A673 (cell line): ENCODE measurements around the gene METTL4.

ENCODE experiments used
- EZH2 ChIP-seq: fragments of 200-600 bp; sonication (generic); IDR thresholded peaks from 2 replicates; pipeline ENCODE4 v1.6.1; 2017; ENCODE audit warnings: borderline replicate concordance, low read depth, mild to moderate bottlenecking, mixed read lengths, antibody characterized with exemption, low read length; ENCODE audit not compliant: poor library complexity, severe bottlenecking
- TF ChIP-seq, protein P1 (sequence below): fragments of 300-800, 200-600 bp; sonication (generic); conservative IDR thresholded peaks from 2 replicates; pipeline ENCODE4 v1.5.1; 2017; ENCODE audit warnings: low read depth, mild to moderate bottlenecking, antibody characterized with exemption, low read length, moderate library complexity, mixed read lengths

DNA sequence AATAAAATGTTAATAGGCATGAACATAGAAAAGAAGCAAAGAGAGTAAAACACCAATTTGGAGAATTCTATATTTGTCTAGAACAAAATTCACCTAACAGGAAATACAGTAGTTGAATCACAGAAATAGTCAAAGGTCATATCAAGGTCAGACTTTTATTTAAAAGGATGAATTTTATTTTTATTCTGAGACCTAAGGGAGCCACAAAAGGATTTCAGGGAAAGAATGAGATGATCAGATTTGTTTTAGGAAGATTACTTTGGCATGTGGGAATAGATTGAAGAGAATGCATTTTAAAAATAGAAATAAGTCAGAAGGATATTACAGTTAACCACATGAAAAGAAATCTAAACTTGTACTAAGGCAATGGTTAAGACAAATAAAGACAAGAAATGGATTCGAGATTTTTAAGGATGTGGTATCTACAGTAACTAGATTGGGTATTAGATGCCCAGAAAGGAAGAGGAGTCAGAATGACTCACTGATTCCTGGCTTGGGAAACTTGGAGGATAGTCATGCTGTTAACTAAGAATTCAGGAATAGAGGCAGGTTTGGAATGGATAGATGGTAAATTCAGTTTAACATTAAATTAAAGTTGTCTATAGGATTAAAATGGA is 56.0 kb downstream of the METTL4 start:
- TF ChIP-seq, protein P1, sequence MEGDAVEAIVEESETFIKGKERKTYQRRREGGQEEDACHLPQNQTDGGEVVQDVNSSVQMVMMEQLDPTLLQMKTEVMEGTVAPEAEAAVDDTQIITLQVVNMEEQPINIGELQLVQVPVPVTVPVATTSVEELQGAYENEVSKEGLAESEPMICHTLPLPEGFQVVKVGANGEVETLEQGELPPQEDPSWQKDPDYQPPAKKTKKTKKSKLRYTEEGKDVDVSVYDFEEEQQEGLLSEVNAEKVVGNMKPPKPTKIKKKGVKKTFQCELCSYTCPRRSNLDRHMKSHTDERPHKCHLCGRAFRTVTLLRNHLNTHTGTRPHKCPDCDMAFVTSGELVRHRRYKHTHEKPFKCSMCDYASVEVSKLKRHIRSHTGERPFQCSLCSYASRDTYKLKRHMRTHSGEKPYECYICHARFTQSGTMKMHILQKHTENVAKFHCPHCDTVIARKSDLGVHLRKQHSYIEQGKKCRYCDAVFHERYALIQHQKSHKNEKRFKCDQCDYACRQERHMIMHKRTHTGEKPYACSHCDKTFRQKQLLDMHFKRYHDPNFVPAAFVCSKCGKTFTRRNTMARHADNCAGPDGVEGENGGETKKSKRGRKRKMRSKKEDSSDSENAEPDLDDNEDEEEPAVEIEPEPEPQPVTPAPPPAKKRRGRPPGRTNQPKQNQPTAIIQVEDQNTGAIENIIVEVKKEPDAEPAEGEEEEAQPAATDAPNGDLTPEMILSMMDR, result no peak
- no peak for TF ChIP-seq EZH2
